ENCODE results near the gene THSD7B.

- TF ChIP-seq CTCF (IDR thresholded peaks at IDR 0.05) = no peak
- no peak for TF ChIP-seq POLR2A (IDR thresholded peaks at IDR 0.05)
- no peak for TF ChIP-seq POLR2AphosphoS5 (IDR thresholded peaks at IDR 0.05)
- TF ChIP-seq EP300 (IDR thresholded peaks at IDR 0.05) = no peak
Measured at GRCh38 chr2:137206069-137206468, 440.7 kb downstream of the THSD7B start.
